GM21423 (cell line): ENCODE measurements around the gene CACNA1S.
A peak's percentile ranks its signal among the peaks of the same experiment; 100 is the strongest.

ENCODE experiments used
- ATAC-seq: cut with Tn5 transposase; IDR thresholded peaks from one replicate; pipeline ENCODE4 v1.9.1; 2021; ENCODE audit warnings: mild to moderate bottlenecking, moderate library complexity; ENCODE audit not compliant: unreplicated experiment

CACNA1S gene

DNA sequence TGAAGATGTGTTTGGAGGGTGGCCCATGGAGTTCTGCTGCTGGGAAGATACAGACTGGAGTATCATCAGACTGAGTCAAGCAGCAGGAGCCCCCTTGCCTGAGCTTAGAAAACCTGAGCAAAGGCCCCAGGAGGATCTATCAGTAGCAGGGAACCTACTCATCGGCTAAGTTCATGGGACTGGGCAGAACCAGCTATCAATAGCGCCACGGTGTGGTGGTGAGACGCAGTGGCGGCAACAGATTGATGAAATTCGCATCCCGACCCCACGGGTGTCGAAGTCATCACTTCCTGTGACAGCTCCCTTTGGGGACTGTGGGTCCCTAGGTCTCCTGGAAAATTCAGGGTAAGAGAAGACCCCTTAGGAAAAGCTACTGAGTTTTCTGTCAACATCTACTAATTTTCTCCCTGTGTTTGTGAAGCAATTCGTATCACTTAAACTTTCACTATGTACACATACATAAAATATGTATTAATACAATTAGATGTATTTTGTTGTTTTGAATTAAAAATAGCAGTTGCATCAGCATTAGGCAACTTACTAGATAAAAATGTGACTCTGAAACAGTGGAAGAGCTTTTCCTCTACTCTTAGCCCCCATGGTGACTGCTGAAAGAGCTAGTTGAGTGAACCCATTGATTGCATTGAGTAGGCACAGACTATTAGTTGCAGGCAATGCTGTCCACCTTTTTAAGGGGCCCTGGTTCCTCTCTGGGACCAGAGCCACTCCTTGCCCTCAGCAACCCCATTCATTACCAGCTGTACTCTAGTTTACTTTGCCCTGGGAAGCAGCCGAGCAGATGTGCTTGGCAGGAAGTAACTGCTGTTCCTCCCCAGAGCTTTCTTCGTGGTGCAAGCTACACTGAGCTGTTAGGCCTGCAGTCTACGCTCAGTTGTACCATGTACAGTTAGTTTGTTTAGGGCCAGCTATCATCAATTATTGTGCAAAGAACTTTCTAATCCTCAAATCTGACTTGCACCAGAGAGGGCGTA, 7.3 kb upstream of the CACNA1S start:
- no peak for ATAC-seq

DNA sequence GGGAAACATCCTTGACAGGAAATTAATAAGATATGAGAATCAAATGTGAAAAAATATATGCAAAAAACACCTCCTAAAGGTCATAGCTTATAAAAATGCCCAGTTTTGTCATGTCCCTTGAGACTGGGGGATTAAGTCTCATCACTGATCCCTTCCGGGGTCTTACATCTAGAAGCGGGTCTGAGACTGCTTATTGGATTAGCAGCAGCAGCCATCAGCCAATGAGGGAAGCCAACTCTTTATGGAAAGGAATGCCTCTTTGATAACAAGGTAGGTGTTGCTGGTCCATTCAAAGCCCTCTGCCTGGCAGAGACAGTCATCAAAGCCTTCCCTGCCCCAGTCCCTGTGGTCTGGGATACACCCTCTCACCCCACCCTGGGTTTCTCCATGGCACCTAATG, 3.9 kb upstream of the CACNA1S start:
- no peak for ATAC-seq

DNA sequence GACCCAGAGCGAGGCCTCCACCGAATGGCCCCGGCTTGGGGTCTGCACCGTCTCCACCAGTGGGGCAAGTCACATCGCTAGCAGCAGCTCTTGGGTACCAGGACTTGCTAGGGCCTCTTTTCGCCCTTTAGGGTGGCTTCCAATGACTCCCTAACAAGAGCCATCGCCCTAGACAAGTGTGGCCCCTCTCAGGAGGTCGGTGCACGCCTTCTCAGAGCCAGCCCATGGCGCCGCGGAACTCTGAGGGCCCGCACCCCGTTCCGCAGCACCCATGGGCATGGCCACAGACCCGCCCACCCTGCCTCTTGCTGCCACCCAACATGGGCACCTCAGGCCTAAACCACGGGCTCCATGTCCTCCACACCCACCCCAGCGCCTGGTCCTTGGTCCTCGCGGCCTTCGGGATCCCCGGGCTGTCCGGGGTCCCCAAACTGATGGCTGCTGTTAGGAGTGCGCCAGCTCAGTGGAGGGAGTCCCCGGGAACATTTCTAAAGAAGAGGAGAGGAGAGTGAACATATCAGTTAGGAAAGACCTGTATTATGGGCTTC, 3.2 kb upstream of the CACNA1S start:
- ATAC-seq = no peak

DNA sequence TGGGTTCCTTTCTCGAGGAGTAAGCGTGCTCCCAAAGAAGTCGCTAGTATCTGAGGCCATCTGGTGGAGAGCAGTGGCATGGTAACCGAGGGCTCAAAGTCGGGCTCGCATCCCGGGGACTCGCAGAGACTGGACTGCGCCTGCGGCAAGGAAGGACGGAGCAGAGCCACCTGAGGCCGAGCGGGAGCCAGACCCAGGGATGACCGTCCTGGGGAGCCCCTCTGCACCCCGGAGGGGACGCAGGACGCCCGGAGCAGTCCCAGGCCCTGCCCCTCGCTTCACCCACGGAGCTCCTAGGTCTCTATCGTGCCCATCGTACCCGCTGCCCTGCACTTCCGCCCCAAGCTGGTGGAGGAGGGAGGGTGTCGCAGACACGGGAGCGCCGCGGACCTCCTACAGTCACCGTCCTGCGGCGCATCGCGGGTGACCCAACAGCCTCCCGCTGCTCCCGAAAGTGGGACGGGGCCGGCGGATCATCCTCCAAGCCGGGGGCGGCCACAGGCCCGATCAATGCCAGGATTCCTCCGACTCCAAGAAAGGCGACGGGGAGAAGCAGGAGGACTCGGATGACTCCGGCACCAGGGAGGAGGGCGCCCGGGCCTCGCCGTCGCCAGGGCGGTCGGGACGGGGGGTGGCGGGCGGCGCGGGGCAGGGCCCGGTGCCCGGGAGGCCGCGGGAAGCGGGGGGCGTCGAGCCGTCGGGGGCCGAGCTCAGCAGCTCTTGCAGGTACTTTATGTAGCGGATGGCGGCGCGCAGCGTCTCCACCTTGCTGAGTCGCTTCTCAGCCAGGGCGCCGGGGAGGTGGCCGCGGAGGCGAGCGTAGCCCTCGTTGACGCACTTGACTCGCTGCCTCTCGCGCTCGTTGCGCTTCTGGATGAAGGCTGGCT, 2.3 kb upstream of the CACNA1S start:
- peak; percentile 82 for ATAC-seq

DNA sequence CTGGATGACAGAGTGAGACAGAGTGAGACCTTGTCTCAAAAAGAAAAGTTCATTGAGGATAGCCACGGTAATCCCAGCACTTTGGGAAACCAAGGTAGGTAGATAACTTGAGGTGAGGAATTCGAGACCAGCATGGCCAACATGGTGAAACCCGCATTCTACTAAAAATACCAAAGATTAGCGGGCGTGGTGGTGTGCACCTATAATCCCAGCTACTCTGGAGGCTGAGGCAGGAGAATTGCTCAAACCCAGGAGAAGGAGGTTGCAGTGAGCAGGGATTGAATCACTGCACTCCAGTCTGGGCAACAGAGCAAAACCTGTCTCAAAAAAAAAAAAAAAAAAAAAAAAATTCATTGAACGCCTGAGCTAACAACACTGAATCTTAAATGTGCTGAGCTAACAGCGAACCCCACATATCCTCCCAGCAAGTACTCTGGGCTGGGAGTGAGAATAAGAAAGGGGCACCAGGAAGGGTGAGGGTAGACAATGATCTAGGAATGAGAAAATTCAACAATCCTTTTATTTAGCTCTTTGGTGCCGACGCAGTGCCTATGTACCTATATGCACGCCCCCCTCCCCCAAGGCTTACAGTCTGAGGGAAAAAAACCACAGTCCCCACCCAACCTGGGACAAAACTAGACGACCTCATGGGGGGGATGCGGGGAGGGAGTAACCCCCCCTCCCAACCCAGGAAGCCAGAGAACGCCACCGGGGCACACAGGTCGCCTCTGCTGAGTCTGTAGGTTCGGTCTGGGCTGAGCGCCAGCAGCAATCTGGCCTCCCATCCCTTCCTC, 1.4 kb upstream of the CACNA1S start:
- ATAC-seq = no peak

DNA sequence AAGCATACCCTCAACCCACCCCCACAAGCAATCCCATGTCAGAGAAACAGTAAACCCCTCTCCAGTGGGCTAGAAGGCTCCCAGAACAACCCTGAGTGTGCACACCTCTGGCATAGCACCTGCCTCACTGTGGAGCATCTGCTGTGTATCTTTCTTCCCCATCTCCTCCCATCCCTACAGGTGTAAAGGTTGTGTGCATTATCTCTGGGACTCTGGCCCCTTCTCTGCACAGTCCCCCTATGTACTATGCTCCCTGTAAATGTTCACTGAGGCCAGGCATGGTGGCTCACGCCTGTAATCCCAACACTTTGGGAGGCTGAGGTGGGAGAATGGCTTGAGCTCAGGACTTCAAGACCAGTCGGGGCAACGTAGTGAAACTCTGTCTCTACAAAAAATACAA, 700 bp upstream of the CACNA1S start:
- no peak for ATAC-seq

DNA sequence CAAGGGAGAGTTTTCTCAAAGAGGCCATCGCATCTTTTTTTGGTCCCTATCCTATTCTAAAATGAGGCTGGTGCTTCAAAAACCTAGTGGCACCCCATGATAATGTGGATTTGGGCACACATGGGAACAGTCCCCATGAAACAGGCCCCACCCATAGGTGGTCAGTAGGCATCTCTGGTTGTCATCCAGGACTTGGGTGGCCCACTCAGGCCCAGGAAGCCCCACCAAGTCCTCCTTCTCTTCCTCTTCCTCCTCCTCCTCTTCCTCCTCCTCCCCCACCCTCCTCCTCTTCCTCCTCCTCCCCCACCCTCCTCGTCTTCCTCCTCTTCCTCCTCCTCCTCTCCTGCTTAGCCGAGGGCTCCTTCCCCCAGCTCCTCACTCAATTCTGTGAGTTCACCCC, 554 bp downstream of the CACNA1S start:
- ATAC-seq = no peak

DNA sequence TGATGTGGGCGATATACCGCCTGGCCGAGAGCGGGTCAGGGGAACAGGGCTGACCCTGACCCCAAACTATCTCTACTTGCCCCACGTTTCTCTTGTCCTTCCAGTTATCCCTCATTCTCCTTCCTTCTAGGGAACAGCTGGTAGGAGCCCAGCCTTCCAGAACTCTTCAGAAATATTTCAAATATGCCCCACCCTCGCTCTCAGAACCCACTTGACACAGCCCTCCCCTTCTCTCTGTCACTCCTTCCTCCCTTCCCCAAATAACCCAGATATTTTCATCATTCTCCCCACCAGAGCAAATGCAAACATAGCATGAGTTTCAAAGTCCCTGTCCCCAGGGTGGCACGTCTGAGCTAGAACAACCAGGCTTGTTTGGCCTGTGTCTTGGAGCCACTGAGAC, 1.1 kb downstream of the CACNA1S start:
- ATAC-seq = no peak

DNA sequence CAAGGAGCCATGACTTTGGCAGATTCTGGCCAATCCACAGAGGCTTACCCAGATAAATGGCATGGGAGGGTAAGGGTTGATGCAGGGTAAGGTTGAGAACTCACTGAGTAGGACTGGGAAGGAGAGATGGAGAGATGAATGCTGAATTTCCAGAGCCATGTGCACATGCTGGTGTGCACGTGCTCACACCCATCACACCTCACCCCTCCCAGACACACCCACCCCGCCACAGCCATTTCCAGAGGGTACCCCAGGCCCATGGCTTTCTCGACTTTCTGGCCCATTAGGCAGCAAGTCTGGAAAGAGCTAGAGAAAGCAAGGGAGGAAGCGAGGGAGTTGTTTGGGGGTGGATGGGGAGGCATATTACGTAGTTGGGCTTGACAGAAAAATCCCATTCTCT, 1.6 kb downstream of the CACNA1S start:
- ATAC-seq = no peak

DNA sequence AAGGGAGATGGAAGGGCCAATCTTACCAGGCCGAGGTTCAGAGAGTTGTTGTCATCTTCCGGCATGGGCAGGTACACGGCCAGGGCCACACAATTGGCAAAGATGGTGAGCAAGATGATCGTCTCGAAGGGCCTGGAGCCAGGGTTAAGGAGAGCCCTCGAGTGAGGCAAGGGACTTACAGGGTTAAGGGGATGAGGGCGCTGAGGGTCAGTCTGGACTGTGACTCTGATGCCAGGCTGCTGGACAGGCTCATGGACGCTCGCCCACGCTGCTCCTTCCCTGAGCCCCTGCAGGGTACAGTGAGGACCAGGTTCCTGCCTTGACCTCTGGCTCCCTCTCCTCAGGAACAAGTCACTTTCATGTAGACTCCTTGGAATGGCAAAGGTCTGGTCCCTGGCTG, 2.1 kb downstream of the CACNA1S start:
- no peak for ATAC-seq

DNA sequence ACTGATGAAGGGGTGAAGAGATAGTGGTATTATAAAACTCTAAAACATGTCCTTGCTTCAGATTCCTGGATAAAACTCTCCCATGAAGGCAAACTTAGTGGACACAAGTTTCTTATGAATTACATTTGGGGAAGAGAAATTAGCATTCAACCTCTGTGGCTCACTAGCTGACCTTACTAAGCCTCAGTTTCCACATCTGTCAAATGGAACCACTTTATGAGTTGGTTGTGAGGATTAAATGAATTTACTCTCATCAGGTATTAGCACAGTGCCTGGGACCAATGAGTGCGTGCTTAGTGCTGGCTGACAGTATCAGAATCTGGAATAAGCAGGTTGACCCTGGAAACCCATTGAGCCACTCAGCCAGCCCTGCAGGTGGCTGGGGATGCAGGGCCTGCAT, 2.6 kb downstream of the CACNA1S start:
- ATAC-seq = no peak

DNA sequence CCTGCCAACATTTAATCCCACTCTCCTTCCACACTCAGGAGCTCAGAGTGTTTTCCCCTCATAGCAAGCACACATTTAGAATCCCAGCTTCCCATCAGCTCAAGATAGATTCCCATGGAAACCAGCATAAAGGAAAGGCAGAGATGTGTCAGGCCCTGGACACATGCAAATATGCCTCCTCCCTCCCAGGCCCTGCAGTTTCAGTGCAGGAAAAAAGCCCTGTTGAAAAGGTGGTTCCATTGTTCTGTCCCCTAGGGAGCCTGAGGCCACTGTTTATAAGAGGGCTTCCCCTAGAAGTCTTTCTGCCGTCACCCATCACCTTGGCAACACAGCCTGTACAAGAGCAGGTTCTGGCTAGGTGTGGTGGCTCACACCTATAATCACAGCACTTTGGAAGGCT, 3.6 kb downstream of the CACNA1S start:
- no peak for ATAC-seq

DNA sequence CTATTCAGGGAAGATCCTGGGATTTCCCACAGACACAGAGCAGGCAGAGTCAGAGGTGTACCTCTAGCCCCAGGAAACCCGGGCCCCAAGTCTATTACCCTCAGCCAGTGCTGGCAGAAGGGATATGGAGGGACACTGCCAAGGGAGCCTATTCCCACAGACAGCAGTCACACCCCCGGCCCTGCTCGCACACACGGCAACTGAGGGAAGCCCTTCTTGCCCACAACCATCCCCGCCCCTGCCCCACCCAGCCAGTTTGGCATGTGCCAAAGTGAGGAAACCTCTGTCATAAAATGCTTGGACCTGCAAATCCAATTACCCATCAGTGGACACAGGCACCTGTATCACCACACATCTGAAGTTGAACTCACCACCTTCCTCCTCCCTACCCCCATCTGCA, 6.5 kb downstream of the CACNA1S start:
- ATAC-seq = no peak

DNA sequence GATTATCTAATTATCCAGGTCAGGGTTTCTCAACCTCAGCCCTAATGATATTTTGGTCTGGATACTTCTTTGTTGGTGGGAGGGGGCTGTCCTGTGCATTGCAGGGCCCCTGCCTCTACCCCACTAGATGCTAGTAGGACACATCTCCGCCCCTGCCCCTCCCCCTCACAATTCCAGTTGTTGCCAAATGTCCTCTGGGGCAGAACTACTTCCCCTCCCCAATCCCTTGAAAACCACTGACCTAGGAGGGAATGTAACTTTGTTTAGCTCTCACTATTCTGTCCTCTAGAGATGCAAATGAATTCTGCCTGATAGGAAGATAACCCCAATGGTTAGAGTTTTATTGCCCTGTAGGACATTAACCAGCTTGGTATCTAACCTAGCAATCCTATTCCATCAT, 8.1 kb downstream of the CACNA1S start:
- no peak for ATAC-seq

DNA sequence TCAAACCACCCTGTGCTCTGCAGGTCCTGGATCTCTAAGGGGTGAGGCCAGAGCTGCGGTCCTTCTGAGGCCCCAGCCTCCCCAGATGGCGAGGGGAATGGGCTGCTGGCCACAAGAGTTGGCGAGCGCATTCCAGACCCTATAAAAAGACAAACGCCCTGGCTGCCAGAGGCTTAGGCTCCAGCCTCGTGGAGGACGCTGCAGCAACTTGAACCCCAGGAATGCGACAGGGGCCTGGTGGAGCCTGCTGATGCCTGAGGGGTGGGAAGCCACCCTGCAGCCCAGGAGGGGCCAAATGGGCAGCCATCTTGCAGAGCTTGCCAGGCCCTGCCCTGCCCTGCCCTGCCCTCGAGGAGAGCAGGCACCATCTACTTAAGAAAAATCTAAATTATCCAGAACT, 8.6 kb downstream of the CACNA1S start:
- no peak for ATAC-seq

DNA sequence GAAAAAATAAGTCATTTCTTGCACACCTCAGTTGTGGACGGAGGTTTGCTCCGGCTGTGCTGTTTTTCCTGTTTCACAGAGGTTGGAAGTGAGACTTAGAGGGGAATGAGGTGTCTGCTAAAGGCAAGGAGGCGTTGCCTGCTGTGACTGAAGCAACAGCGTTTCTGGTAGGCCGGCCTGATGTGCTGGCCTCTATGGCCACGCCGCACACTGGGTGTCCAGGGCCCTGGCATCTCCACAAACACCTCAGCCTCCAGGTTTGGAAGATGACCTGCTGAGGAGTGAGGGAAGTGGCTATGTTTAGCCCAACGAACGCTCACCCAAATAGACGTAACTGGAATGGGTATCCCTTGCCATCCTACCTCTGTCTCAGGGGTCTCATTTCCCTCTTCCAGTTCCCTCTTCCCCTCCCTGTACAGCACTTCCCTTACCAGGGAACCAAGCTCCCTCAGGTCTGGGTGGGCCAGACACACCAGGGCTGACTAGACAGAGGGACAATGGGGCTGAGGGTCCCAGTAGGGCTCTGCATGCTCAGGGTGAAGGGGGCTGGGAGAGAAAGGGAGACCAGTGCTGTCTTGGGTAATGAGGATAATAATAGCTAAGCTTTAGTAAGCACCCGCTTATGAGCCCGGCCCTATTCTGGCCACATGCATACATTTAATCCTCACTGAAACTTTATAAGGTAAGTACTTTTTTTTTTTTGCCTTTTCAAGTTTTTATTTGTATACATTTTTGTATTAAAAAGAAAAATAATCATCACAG, 11.9 kb downstream of the CACNA1S start:
- no peak for ATAC-seq

DNA sequence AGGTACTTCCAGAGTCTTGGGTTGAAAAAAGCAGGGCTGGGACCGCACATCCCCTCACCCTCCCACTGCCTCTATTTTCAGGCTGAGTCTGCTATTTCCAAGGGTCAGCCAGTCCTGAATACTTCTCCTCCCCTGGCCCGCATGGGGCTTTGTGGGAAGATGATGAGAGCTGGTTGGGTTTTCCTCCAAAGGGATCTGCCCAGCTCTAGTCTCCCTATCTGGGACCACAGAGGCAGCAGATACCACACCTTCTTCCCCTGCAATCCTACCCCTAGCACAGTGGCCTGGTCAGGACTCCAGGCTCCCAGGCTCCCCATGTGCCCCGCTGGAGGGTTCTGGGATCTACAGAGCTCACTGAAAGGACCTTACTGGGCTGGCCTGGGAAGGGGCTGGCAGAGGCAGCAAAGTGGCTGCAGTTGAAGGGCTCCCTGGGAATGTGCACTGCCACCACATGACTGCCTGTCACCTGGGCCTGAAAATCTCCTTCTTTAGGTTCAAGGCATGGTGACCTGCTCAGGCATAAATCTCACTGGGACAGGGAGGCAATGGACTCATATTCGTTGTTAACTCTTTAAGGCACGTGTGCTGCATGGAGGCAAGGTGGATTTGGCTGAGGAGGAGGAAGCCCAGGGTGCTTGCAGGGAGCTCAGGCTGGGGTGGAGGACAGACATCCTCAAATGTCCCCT, 13.1 kb downstream of the CACNA1S start:
- ATAC-seq = no peak

DNA sequence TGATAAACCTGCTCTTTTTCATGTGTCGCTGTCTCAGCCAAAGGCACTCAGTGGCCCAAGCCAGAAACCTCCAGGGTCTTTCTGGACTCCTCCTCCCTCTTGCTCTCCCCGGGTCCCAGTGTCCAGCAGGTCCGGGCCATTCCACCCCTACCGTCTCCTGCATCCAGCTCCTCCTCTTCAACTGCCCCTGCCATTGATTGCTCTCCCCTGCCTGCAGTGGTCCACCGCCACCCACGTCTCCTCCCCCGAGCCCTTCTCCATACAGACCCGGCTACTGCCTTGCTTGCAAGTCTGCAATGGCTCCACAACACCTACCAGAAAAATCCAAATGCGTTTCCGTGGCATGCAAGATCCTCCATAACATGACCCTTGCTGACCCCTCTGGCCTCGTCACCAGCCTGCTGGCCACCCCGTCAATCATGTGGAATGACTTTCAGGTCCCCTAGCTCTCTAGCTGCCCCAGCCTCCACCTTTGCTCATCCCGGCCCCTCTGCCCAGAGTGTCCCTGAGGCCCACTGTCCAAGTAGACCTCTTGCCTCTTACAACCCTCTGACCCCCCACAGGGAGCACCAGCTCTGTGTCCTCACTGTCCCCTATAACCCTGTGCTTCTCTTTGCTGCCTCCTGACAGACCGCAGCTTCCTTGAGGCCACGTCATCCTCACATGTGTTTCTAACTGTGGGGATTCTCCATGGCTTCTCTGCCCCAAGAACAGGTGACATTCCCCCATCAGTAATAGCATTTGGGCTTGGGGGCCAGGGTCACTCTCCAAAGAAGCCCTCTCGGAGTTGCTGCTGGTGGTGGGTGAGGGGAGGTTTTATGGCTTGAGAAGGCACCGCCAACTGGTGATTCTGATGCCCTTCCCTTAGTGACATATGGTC, 15.0 kb downstream of the CACNA1S start:
- no peak for ATAC-seq
